GM12891 (cell line): ENCODE results near the gene FDPS.

Experiments
- PAX5 ChIP-seq: IDR thresholded peaks from 2 replicates; pipeline ENCODE4 v1.6.1; 2011; ENCODE audit warnings: low read length, moderate library complexity, mild to moderate bottlenecking; ENCODE audit not compliant: insufficient read depth, severe bottlenecking
- POLR2A ChIP-seq: IDR thresholded peaks from 2 replicates; pipeline ENCODE4 v1.6.1; 2011; ENCODE audit warnings: low read depth, low read length, control low read depth
- POLR2AphosphoS5 ChIP-seq: IDR thresholded peaks from 2 replicates; pipeline ENCODE4 v1.6.1; 2011; ENCODE audit warnings: low read depth, low read length, control low read depth
- TAF1 ChIP-seq: IDR thresholded peaks from 2 replicates; pipeline ENCODE4 v1.6.1; 2011; ENCODE audit warnings: low read depth, low read length, control low read depth

DNA sequence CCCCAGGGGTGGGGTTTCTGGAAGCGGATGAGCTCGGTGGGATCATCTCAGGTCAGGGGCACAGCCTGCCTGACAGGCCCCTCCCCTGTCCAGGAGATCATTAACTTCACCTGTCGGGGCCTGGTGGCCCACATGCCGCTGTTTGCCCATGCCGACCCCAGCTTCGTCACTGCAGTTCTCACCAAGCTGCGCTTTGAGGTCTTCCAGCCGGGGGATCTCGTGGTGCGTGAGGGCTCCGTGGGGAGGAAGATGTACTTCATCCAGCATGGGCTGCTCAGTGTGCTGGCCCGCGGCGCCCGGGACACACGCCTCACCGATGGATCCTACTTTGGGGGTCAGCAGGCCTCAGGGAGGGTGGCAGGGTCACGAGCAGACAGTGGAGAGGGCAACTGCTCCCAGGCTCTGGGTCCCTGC is 23.0 kb upstream of the FDPS start:
- TF ChIP-seq POLR2A (no peak), POLR2AphosphoS5 (no peak), TAF1 (no peak), PAX5 (no peak)
